Hepatocyte (in vitro differentiated cells): Measurements from ENCODE around the gene SLC16A3.

ENCODE experiments used
- EZH2 ChIP-seq: fragments of 200-600 bp; sonication (generic); IDR thresholded peaks from 2 replicates; pipeline ENCODE4 v1.6.1; 2016; ENCODE audit warnings: antibody characterized with exemption, mild to moderate bottlenecking, borderline replicate concordance
- EZH2phosphoT487 ChIP-seq: fragments of 200-600 bp; sonication (generic); IDR thresholded peaks from one replicate; pipeline ENCODE4 v1.6.1; 2018; ENCODE audit warnings: antibody characterized with exemption, mild to moderate bottlenecking, low read depth, moderate library complexity; ENCODE audit not compliant: unreplicated experiment, severe bottlenecking
- TF ChIP-seq, protein P1 (sequence below): fragments of 200-600 bp; sonication (generic); IDR thresholded peaks from 2 replicates; pipeline ENCODE4 v1.5.1; 2016; ENCODE audit warnings: antibody characterized with exemption, mild to moderate bottlenecking; ENCODE audit not compliant: poor library complexity

DNA sequence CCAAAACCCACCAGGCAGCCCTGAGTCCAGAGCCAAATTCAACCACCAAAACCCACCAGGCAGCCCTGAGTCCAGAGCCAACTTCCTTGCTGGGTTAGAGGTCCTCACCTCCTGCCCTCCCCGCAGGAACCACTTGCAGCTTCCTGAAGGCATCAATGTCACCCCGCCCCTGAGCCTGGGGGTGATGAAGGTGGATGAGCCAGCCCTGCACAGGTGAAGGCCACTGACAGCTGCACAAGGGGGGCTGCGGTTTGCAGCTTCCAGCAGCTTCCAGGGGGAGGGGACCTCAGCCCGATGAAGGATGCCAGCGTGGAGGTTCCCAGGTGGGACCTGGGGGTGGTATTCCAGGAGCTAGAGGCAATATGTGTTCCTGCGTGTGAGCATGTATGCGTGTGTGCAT, 52.2 kb downstream of the SLC16A3 start:
- TF ChIP-seq, protein P1, sequence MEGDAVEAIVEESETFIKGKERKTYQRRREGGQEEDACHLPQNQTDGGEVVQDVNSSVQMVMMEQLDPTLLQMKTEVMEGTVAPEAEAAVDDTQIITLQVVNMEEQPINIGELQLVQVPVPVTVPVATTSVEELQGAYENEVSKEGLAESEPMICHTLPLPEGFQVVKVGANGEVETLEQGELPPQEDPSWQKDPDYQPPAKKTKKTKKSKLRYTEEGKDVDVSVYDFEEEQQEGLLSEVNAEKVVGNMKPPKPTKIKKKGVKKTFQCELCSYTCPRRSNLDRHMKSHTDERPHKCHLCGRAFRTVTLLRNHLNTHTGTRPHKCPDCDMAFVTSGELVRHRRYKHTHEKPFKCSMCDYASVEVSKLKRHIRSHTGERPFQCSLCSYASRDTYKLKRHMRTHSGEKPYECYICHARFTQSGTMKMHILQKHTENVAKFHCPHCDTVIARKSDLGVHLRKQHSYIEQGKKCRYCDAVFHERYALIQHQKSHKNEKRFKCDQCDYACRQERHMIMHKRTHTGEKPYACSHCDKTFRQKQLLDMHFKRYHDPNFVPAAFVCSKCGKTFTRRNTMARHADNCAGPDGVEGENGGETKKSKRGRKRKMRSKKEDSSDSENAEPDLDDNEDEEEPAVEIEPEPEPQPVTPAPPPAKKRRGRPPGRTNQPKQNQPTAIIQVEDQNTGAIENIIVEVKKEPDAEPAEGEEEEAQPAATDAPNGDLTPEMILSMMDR, result no peak
- no peak for TF ChIP-seq EZH2phosphoT487
- TF ChIP-seq EZH2, result no peak
